ENCODE measurements around the gene KREMEN1. TPM values are rescaled to one million over a fixed set of nuclear protein-coding genes. Genes with fewer than 3 reads are reported as not detected.
A peak's percentile ranks its signal among the peaks of the same experiment; 100 is the strongest.

The KREMEN1 gene
- polyA plus RNA-seq, 1 of the 3 experiments (the other 2 are of a cell fraction) = 10.0 TPM

GRCh38 chr22:29211466-29211865, 138.6 kb downstream of the KREMEN1 start:
- Histone ChIP-seq H3K4me1 (ENCODE audit: control insufficient read depth in 1 of 2, insufficient read depth in 2 of 2, low read depth in 1 of 2, low read length in 1 of 2) (peaks cover 0 to under 1% of the 10 kb centered on the region in 2 experiments; a peak in 1 of 4 replicates), H3K36me3 (replicated peaks in 1 of 2; ENCODE audit: control insufficient read depth in 1 of 2, insufficient read depth in 2 of 2, low read length in 1 of 2) (no peaks in the 10 kb centered on the region), H3K9ac (no peak overlapping the region), H3K27me3 (ENCODE audit: insufficient read depth) (no peaks in the 10 kb centered on the region; the same call in 1 of the 2 replicates), H3K4me3 (ENCODE audit: low read depth in 2 of 2, low read length in 1 of 2) (no peak overlapping the region), H3K9me3 (no peaks in the 10 kb centered on the region), H3K79me2 (ENCODE audit: insufficient read depth) (no peaks in the 10 kb centered on the region), H3K9me2 (no peaks in the 10 kb centered on the region), H2AFZ (ENCODE audit: low read depth) (no peak overlapping the region), H4K20me1 (ENCODE audit: insufficient read depth) (no peaks in the 10 kb centered on the region), H3K27ac (ENCODE audit: low read depth in 2 of 2, low read length in 1 of 2) (no peak overlapping the region), H3K4me2 (no peak overlapping the region), H3F3A (replicated peaks; ENCODE audit: insufficient read depth) (no peaks in the 10 kb centered on the region)
- TF ChIP-seq TAF1 (IDR thresholded peaks at IDR 0.05; ENCODE audit: borderline replicate concordance, low read depth, low read length) (no peak), RXRA (IDR thresholded peaks at IDR 0.05; ENCODE audit: borderline replicate concordance, low read depth) (no peak), NFIC (IDR thresholded peaks at IDR 0.05; ENCODE audit: borderline replicate concordance) (no peak), CHD2 (IDR thresholded peaks at IDR 0.05; ENCODE audit: low read length, partially characterized antibody) (no peak), FOXJ3 (CRISPR knock-in tag; IDR thresholded peaks at IDR 0.05) (no peak), ZBTB33 (IDR thresholded peaks at IDR 0.05; ENCODE audit: borderline replicate concordance, low read depth) (no peak), YY1 (IDR thresholded peaks at IDR 0.05; ENCODE audit: low read depth) (no peak), JUND (IDR thresholded peaks at IDR 0.05) (no peak), TCF12 (IDR thresholded peaks at IDR 0.05) (no peak), RAD21 (IDR thresholded peaks at IDR 0.05; ENCODE audit: low read length) (no peak)
- TF ChIP-seq, protein P1, sequence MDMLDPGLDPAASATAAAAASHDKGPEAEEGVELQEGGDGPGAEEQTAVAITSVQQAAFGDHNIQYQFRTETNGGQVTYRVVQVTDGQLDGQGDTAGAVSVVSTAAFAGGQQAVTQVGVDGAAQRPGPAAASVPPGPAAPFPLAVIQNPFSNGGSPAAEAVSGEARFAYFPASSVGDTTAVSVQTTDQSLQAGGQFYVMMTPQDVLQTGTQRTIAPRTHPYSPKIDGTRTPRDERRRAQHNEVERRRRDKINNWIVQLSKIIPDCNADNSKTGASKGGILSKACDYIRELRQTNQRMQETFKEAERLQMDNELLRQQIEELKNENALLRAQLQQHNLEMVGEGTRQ (IDR thresholded peaks at IDR 0.05; ENCODE audit: borderline replicate concordance, low read depth, low read length) = no peak
- TF ChIP-seq, protein P2, sequence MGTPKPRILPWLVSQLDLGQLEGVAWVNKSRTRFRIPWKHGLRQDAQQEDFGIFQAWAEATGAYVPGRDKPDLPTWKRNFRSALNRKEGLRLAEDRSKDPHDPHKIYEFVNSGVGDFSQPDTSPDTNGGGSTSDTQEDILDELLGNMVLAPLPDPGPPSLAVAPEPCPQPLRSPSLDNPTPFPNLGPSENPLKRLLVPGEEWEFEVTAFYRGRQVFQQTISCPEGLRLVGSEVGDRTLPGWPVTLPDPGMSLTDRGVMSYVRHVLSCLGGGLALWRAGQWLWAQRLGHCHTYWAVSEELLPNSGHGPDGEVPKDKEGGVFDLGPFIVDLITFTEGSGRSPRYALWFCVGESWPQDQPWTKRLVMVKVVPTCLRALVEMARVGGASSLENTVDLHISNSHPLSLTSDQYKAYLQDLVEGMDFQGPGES (IDR thresholded peaks at IDR 0.05; ENCODE audit: low read depth, low read length) = no peak
- WGBS (ENCODE audit: low lambda C conversion rate) = 91% methylated on average over 8 of the region's 9 CpGs
- peak; percentile 4 for DNase-seq
- POLR2A ChIA-PET = no interaction called here
- CTCF ChIA-PET = interaction anchor here (4.1 kb wide), 1 partner anchor 34 kb away, joined by 27 read pairs; no protein-coding TSS in a partner anchor

DNA sequence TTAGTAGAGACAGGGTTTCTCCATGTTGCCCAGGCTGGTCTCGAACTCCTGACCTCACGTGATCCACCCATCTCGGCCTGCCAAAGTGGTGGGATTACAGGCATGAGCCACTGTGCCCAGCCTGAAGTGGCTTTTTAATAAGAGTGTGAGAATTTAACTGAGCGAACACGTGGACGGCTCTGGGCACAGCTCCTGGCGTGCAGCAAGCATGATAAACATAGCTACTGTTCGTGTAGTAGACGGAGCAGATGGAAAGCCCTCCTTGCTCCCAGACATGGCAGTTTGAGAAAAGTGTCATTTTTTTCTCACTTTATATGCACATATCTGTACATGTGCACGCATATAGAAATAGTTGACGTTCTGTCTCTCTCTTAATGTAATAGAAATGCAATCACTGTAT, 139.9 kb downstream of the KREMEN1 start:
- Histone ChIP-seq H4K20me1 (ENCODE audit: insufficient read depth) (no peaks in the 10 kb centered on the region), H3K27ac (ENCODE audit: low read depth in 2 of 2, low read length in 1 of 2) (no peak overlapping the region), H3K9ac (no peak overlapping the region), H3K9me2 (no peaks in the 10 kb centered on the region), H3K36me3 (replicated peaks in 1 of 2; ENCODE audit: control insufficient read depth in 1 of 2, insufficient read depth in 2 of 2, low read length in 1 of 2) (no peaks in the 10 kb centered on the region), H3K79me2 (ENCODE audit: insufficient read depth) (no peaks in the 10 kb centered on the region), H3K4me2 (no peak overlapping the region), H3F3A (replicated peaks; ENCODE audit: insufficient read depth) (no peaks in the 10 kb centered on the region), H2AFZ (ENCODE audit: low read depth) (no peak overlapping the region), H3K4me3 (ENCODE audit: low read depth in 2 of 2, low read length in 1 of 2) (no peak overlapping the region), H3K27me3 (ENCODE audit: insufficient read depth) (no peaks in the 10 kb centered on the region), H3K4me1 (ENCODE audit: control insufficient read depth in 1 of 2, insufficient read depth in 2 of 2, low read depth in 1 of 2, low read length in 1 of 2) (no peaks in the 10 kb centered on the region; a peak in 1 of 4 replicates), H3K9me3 (no peaks in the 10 kb centered on the region)
- ChIA-PET CTCF (interaction anchor here (0.7 kb wide), 1 partner anchor 14 kb away, joined by 3 read pairs; no protein-coding TSS in a partner anchor), POLR2A (no interaction called here)
- WGBS (ENCODE audit: low lambda C conversion rate) = 86% methylated on average over 11 of the region's 11 CpGs
- DNase-seq = no peak
- no peak for TF ChIP-seq GABPA (IDR thresholded peaks at IDR 0.05; ENCODE audit: low read depth)
- no peak for TF ChIP-seq ZBTB33 (IDR thresholded peaks at IDR 0.05; ENCODE audit: borderline replicate concordance, low read depth)
- TF ChIP-seq, protein P2 (IDR thresholded peaks at IDR 0.05; ENCODE audit: low read depth, low read length) = no peak
- no peak for TF ChIP-seq MAX (IDR thresholded peaks at IDR 0.05; ENCODE audit: low read depth)
- no peak for TF ChIP-seq RFX5 (IDR thresholded peaks at IDR 0.05; ENCODE audit: low read length)
- no peak for TF ChIP-seq NRF1 (IDR thresholded peaks at IDR 0.05; ENCODE audit: low read depth, low read length)
- TF ChIP-seq, protein P1 (IDR thresholded peaks at IDR 0.05; ENCODE audit: borderline replicate concordance, low read depth, low read length) = no peak
- TF ChIP-seq FOXJ3 (CRISPR knock-in tag; IDR thresholded peaks at IDR 0.05) = no peak
- TF ChIP-seq MEF2A (IDR thresholded peaks at IDR 0.05; ENCODE audit: borderline replicate concordance, low read depth) = no peak
- no peak for TF ChIP-seq RXRA (IDR thresholded peaks at IDR 0.05; ENCODE audit: borderline replicate concordance, low read depth)
- TF ChIP-seq FOSL2 (IDR thresholded peaks at IDR 0.05; ENCODE audit: borderline replicate concordance, low read depth) = no peak
- TF ChIP-seq CHD2 (IDR thresholded peaks at IDR 0.05; ENCODE audit: low read length, partially characterized antibody) = no peak
- TF ChIP-seq ELF1 (IDR thresholded peaks at IDR 0.05) = no peak
